ENCODE results near the gene HOXD12.

The HOXD12 gene

GRCh38 chr2:176088048-176088936 is 11.3 kb upstream of the HOXD12 start:
- no peak overlapping the region for H3K27ac ChIP-seq (ENCODE audit: insufficient read depth, low read depth, low read length, poor library complexity, severe bottlenecking)
- H3K4me1 ChIP-seq (ENCODE audit: control insufficient read depth, insufficient read depth, low read length) = peaks cover 5% of the 10 kb centered on the region
- H3K9me3 ChIP-seq (ENCODE audit: control insufficient read depth, low read length) = no peaks in the 10 kb centered on the region
- WGBS, 2 experiments = 1% methylated on average over 49 of the region's 49 CpGs
- H3K36me3 ChIP-seq (ENCODE audit: control insufficient read depth, insufficient read depth, low read length) = no peaks in the 10 kb centered on the region
- peaks cover 100% of the 10 kb centered on the region for H3K27me3 ChIP-seq (ENCODE audit: control insufficient read depth, insufficient read depth, low read length, poor library complexity, severe bottlenecking)
- peak overlapping the region; percentile 28 for H3K4me3 ChIP-seq (ENCODE audit: insufficient read depth, low read depth, low read length)

- Histone ChIP-seq H3K27me3 (ENCODE audit: control insufficient read depth, insufficient read depth, low read length, poor library complexity, severe bottlenecking) (peaks cover 100% of the 10 kb centered on the region), H3K4me1 (ENCODE audit: control insufficient read depth, insufficient read depth, low read length) (peaks cover 5% of the 10 kb centered on the region), H3K36me3 (ENCODE audit: control insufficient read depth, insufficient read depth, low read length) (no peaks in the 10 kb centered on the region), H3K9me3 (ENCODE audit: control insufficient read depth, low read length) (no peaks in the 10 kb centered on the region), H3K27ac (ENCODE audit: insufficient read depth, low read depth, low read length, poor library complexity, severe bottlenecking) (no peak overlapping the region), H3K4me3 (ENCODE audit: insufficient read depth, low read depth, low read length) (no peak overlapping the region)
- WGBS, 2 experiments = 10 to 11% methylated on average over 6 of the region's 6 CpGs
Observed at GRCh38 chr2:176088937-176089842, 10.4 kb upstream of the HOXD12 start.

GRCh38 chr2:176089843-176090395 is 9.7 kb upstream of the HOXD12 start:
- peaks cover 100% of the 10 kb centered on the region for H3K27me3 ChIP-seq (ENCODE audit: control insufficient read depth, insufficient read depth, low read length, poor library complexity, severe bottlenecking)
- H3K4me1 ChIP-seq (ENCODE audit: control insufficient read depth, insufficient read depth, low read length) = peaks cover 5% of the 10 kb centered on the region
- no peak overlapping the region for H3K27ac ChIP-seq (ENCODE audit: insufficient read depth, low read depth, low read length, poor library complexity, severe bottlenecking)
- no peaks in the 10 kb centered on the region for H3K36me3 ChIP-seq (ENCODE audit: control insufficient read depth, insufficient read depth, low read length)
- no peaks in the 10 kb centered on the region for H3K9me3 ChIP-seq (ENCODE audit: control insufficient read depth, low read length)
- H3K4me3 ChIP-seq (ENCODE audit: insufficient read depth, low read depth, low read length) = no peak overlapping the region

- Histone ChIP-seq H3K4me1 (ENCODE audit: control insufficient read depth, insufficient read depth, low read length) (peaks cover 5% of the 10 kb centered on the region), H3K27ac (ENCODE audit: insufficient read depth, low read depth, low read length, poor library complexity, severe bottlenecking) (no peak overlapping the region), H3K4me3 (ENCODE audit: insufficient read depth, low read depth, low read length) (no peak overlapping the region), H3K36me3 (ENCODE audit: control insufficient read depth, insufficient read depth, low read length) (no peaks in the 10 kb centered on the region), H3K27me3 (ENCODE audit: control insufficient read depth, insufficient read depth, low read length, poor library complexity, severe bottlenecking) (peaks cover 100% of the 10 kb centered on the region), H3K9me3 (ENCODE audit: control insufficient read depth, low read length) (no peaks in the 10 kb centered on the region)
- 13 to 21% methylated on average over 5 of the region's 5 CpGs for WGBS, 2 experiments
Observed at GRCh38 chr2:176090862-176091261, 8.7 kb upstream of the HOXD12 start.

- no peak overlapping the region for H3K27ac ChIP-seq (ENCODE audit: insufficient read depth, low read depth, low read length, poor library complexity, severe bottlenecking)
- H3K27me3 ChIP-seq (ENCODE audit: control insufficient read depth, insufficient read depth, low read length, poor library complexity, severe bottlenecking) = peaks cover 100% of the 10 kb centered on the region
- 3 to 4% methylated on average over 31 of the region's 31 CpGs for WGBS, 2 experiments
- no peaks in the 10 kb centered on the region for H3K36me3 ChIP-seq (ENCODE audit: control insufficient read depth, insufficient read depth, low read length)
- no peak overlapping the region for H3K4me3 ChIP-seq (ENCODE audit: insufficient read depth, low read depth, low read length)
- H3K4me1 ChIP-seq (ENCODE audit: control insufficient read depth, insufficient read depth, low read length) = peaks cover 5% of the 10 kb centered on the region
- H3K9me3 ChIP-seq (ENCODE audit: control insufficient read depth, low read length) = no peaks in the 10 kb centered on the region
Observed at GRCh38 chr2:176091329-176092258, 8.0 kb upstream of the HOXD12 start.

- H3K27me3 ChIP-seq (ENCODE audit: control insufficient read depth, insufficient read depth, low read length, poor library complexity, severe bottlenecking) = peaks cover 100% of the 10 kb centered on the region
- peaks cover 5% of the 10 kb centered on the region for H3K4me1 ChIP-seq (ENCODE audit: control insufficient read depth, insufficient read depth, low read length)
- no peaks in the 10 kb centered on the region for H3K36me3 ChIP-seq (ENCODE audit: control insufficient read depth, insufficient read depth, low read length)
- H3K27ac ChIP-seq (ENCODE audit: insufficient read depth, low read depth, low read length, poor library complexity, severe bottlenecking) = no peak within 1 kb of the TSS
- peak within 1 kb of the TSS; percentile 22 for H3K4me3 ChIP-seq (ENCODE audit: insufficient read depth, low read depth, low read length)
- WGBS, 2 experiments = 1% methylated on average over 95 of the region's 95 CpGs
- H3K9me3 ChIP-seq (ENCODE audit: control insufficient read depth, low read length) = no peaks in the 10 kb centered on the region
Observed at GRCh38 chr2:176092270-176093144, 7.1 kb upstream of the HOXD12 start, which contains the start of gene HOXD13. TSS of gene HOXD13 (plus strand) at chr2:176092721. CDS start at chr2:176092891, 170 bp downstream.

- Histone ChIP-seq H3K4me3 (ENCODE audit: insufficient read depth, low read depth, low read length) (peak overlapping the region; percentile 22), H3K4me1 (ENCODE audit: control insufficient read depth, insufficient read depth, low read length) (peaks cover 1% of the 10 kb centered on the region), H3K27me3 (ENCODE audit: control insufficient read depth, insufficient read depth, low read length, poor library complexity, severe bottlenecking) (peaks cover 100% of the 10 kb centered on the region), H3K36me3 (ENCODE audit: control insufficient read depth, insufficient read depth, low read length) (no peaks in the 10 kb centered on the region), H3K27ac (ENCODE audit: insufficient read depth, low read depth, low read length, poor library complexity, severe bottlenecking) (no peak overlapping the region), H3K9me3 (ENCODE audit: control insufficient read depth, low read length) (no peaks in the 10 kb centered on the region)
- 1 to 2% methylated on average over 53 of the region's 53 CpGs for WGBS, 2 experiments
Observed at GRCh38 chr2:176093145-176093897, 6.3 kb upstream of the HOXD12 start.

- 3 to 8% methylated on average over 2 to 8 of the region's 8 CpGs for WGBS, 2 experiments
- no peak overlapping the region for H3K4me3 ChIP-seq (ENCODE audit: insufficient read depth, low read depth, low read length)
Observed at GRCh38 chr2:176093898-176094249, 5.7 kb upstream of the HOXD12 start.

More at GRCh38 chr2:176093898-176094249, 5.7 kb upstream of the HOXD12 start:
- H3K4me1 ChIP-seq (ENCODE audit: control insufficient read depth, insufficient read depth, low read length) = no peaks in the 10 kb centered on the region
- H3K27ac ChIP-seq (ENCODE audit: insufficient read depth, low read depth, low read length, poor library complexity, severe bottlenecking) = no peak overlapping the region
- H3K36me3 ChIP-seq (ENCODE audit: control insufficient read depth, insufficient read depth, low read length) = no peaks in the 10 kb centered on the region
- H3K27me3 ChIP-seq (ENCODE audit: control insufficient read depth, insufficient read depth, low read length, poor library complexity, severe bottlenecking) = peaks cover 100% of the 10 kb centered on the region
- no peaks in the 10 kb centered on the region for H3K9me3 ChIP-seq (ENCODE audit: control insufficient read depth, low read length)
